Caco-2 (cell line): ENCODE data around the gene EXOSC1. TPM values are rescaled to one million over a fixed set of nuclear protein-coding genes. Genes with fewer than 3 reads are reported as not detected.

Experiments used
- BruUV-seq: library from RNA; stranded (reverse); fragments of 400-500 nt; replicated peaks from 2 replicates; lab custom pipeline; 2021; lab: Mats Ljungman, UMichigan
- CTCF ChIA-PET: fragments of 300-600 bp; sonication (Branson Sonifier 250); formaldehyde crosslinking; loops from one replicate; lab custom pipeline; 2022; ENCODE audit warnings: antibody characterized with exemption; lab: Charles Lee
- POLR2A ChIA-PET: fragments of 300-600 bp; sonication (Branson Sonifier 250); formaldehyde crosslinking; loops from one replicate; lab custom pipeline; 2022; ENCODE audit warnings: antibody characterized with exemption; lab: Charles Lee
- DNase-seq, 2 experiments: peaks; one replicate each; pipeline versions ENCODE4 v3.0.0 to v3.0.0-alpha.2; 2020 to 2022
- H3K27me3 ChIP-seq: replicated peaks from 2 replicates; pipeline ENCODE4 v1.6.0; 2011; ENCODE audit warnings: low read length; ENCODE audit not compliant: control insufficient read depth, insufficient read depth
- H3K36me3 ChIP-seq: 2 replicates; pipeline ENCODE4 v1.5.1; 2011; ENCODE audit warnings: low read length; ENCODE audit not compliant: control insufficient read depth, insufficient read depth
- H3K4me1 ChIP-seq: fragments of 250-450 bp; sonication (Bioruptor Pico); 2 replicates; pipeline ENCODE4 v1.5.1; 2020; ENCODE audit warnings: mild to moderate bottlenecking
- H3K4me3 ChIP-seq: 2 replicates; pipeline ENCODE4 v1.5.1; 2011; ENCODE audit warnings: low read depth, mild to moderate bottlenecking, control low read depth, low read length
- H3K9me3 ChIP-seq: fragments of 250-450 bp; sonication (Bioruptor Pico); 2 replicates; pipeline ENCODE4 v1.5.1; 2020; ENCODE audit warnings: mild to moderate bottlenecking, moderate library complexity
- H3K27ac Mint-ChIP-seq: one replicate; pipeline ENCODE4 v1.8.0; 2022; ENCODE audit warnings: mixed read lengths; ENCODE audit not compliant: unreplicated experiment
- H3K27me3 Mint-ChIP-seq: one replicate; pipeline ENCODE4 v1.8.0; 2022; ENCODE audit warnings: mixed read lengths; ENCODE audit not compliant: insufficient read depth, unreplicated experiment
- H3K36me3 Mint-ChIP-seq: one replicate; pipeline ENCODE4 v1.8.0; 2022; ENCODE audit warnings: mild to moderate bottlenecking, mixed read lengths; ENCODE audit not compliant: insufficient read depth, unreplicated experiment
- H3K4me1 Mint-ChIP-seq: one replicate; pipeline ENCODE4 v1.8.0; 2022; ENCODE audit warnings: low read depth, mixed read lengths; ENCODE audit not compliant: unreplicated experiment
- H3K4me3 Mint-ChIP-seq: one replicate; pipeline ENCODE4 v1.8.0; 2022; ENCODE audit warnings: mild to moderate bottlenecking, moderate library complexity, mixed read lengths; ENCODE audit not compliant: unreplicated experiment
- H3K9me3 Mint-ChIP-seq: one replicate; pipeline ENCODE4 v1.8.0; 2022; ENCODE audit warnings: mixed read lengths; ENCODE audit not compliant: unreplicated experiment
- CTCF ChIP-seq, 2 experiments: fragments of 200-600 bp in 1 of 2; IDR thresholded peaks; 1 replicate in 1 of 2; 2 replicates in 1 of 2; pipeline versions ENCODE4 v1.5.1 to v1.8.0; 2011 to 2022; ENCODE audit warnings: antibody characterized with exemption in 1 of 2, control low read depth in 1 of 2, inconsistent platforms in 1 of 2, low read depth in 1 of 2, low read length in 1 of 2, mild to moderate bottlenecking in 1 of 2, moderate library complexity in 1 of 2; ENCODE audit not compliant: insufficient read depth in 1 of 2, severe bottlenecking in 1 of 2, unreplicated experiment in 1 of 2
- intact Hi-C: fragments of 100-400 bp; cut with micrococcal nuclease; formaldehyde crosslinking; loops from one replicate; pipeline ENCODE4 v1.10.0; 2022; ENCODE audit not compliant: unreplicated experiment
- total RNA-seq: library from RNA; stranded (reverse); gene quantifications from 2 replicates; pipeline ENCODE4 v1.2.3, GENCODE V29; 2022

The EXOSC1 gene
- total RNA-seq, 1 experiment from 2014 or later = 84.7 TPM

- no peak for DNase-seq
- H3K4me3 Mint-ChIP-seq = no peak overlapping the region
- H3K27ac Mint-ChIP-seq = no peak overlapping the region
- peaks cover 20% of the 10 kb centered on the region for H3K36me3 Mint-ChIP-seq
- no peaks in the 10 kb centered on the region for H3K9me3 ChIP-seq
- intact Hi-C loops = no loop called here
- H3K4me3 ChIP-seq = no peak overlapping the region
- H3K27me3 Mint-ChIP-seq = no peaks in the 10 kb centered on the region
- POLR2A ChIA-PET = no interaction called here
- no TSS peak for BruUV-seq
- peaks cover 23% of the 10 kb centered on the region for H3K4me1 ChIP-seq
- CTCF ChIA-PET = interaction anchor here (1.7 kb wide), 1 partner anchor 60 kb away, joined by 6 read pairs; no protein-coding TSS in a partner anchor
- H3K27me3 ChIP-seq = no peaks in the 10 kb centered on the region
- H3K36me3 ChIP-seq = no peaks in the 10 kb centered on the region
- TF ChIP-seq CTCF (IDR thresholded peaks at IDR 0.05; ENCODE audit: insufficient read depth in 1 of 2, low read depth in 1 of 2, low read length in 1 of 2, severe bottlenecking in 1 of 2, unreplicated experiment in 1 of 2) = no peak
- peaks cover 10% of the 10 kb centered on the region for H3K4me1 Mint-ChIP-seq
- H3K9me3 Mint-ChIP-seq = no peaks in the 10 kb centered on the region
Measured at GRCh38 chr10:97494151-97494550, 48.3 kb upstream of the EXOSC1 start.

GRCh38 chr10:97490592-97490991 lies 44.8 kb upstream of the EXOSC1 start:
- H3K27me3 Mint-ChIP-seq = no peaks in the 10 kb centered on the region
- Histone ChIP-seq H3K36me3 (no peaks in the 10 kb centered on the region), H3K27me3 (no peaks in the 10 kb centered on the region), H3K4me3 (no peak overlapping the region), H3K4me1 (peaks cover 11% of the 10 kb centered on the region), H3K9me3 (no peaks in the 10 kb centered on the region)
- no peak for DNase-seq
- intact Hi-C loops = no loop called here
- H3K36me3 Mint-ChIP-seq = peaks cover 9% of the 10 kb centered on the region
- no TSS peak for BruUV-seq
- H3K9me3 Mint-ChIP-seq = no peaks in the 10 kb centered on the region
- TF ChIP-seq CTCF (IDR thresholded peaks at IDR 0.05; ENCODE audit: insufficient read depth in 1 of 2, low read depth in 1 of 2, low read length in 1 of 2, severe bottlenecking in 1 of 2, unreplicated experiment in 1 of 2) = no peak
- ChIA-PET CTCF (interaction anchor here (0.6 kb wide), 1 partner anchor 1943 kb away, joined by 3 read pairs; no protein-coding TSS in a partner anchor), POLR2A (no interaction called here)
- no peak overlapping the region for H3K4me3 Mint-ChIP-seq
- no peak overlapping the region for H3K27ac Mint-ChIP-seq
- peaks cover 10% of the 10 kb centered on the region for H3K4me1 Mint-ChIP-seq

- H3K27me3 Mint-ChIP-seq = no peaks in the 10 kb centered on the region
- H3K4me1 Mint-ChIP-seq = no peaks in the 10 kb centered on the region
- BruUV-seq = no TSS peak
- Histone ChIP-seq H3K36me3 (no peaks in the 10 kb centered on the region; the same call in 1 of the 2 replicates), H3K9me3 (no peaks in the 10 kb centered on the region), H3K4me3 (no peak overlapping the region), H3K4me1 (no peaks in the 10 kb centered on the region), H3K27me3 (no peaks in the 10 kb centered on the region)
- DNase-seq = no peak
- ChIA-PET POLR2A (no interaction called here), CTCF (no interaction called here)
- intact Hi-C loops = no loop called here
- no peak overlapping the region for H3K27ac Mint-ChIP-seq
- no peak overlapping the region for H3K4me3 Mint-ChIP-seq
- peaks cover 37% of the 10 kb centered on the region for H3K36me3 Mint-ChIP-seq
- TF ChIP-seq CTCF (IDR thresholded peaks at IDR 0.05; ENCODE audit: insufficient read depth in 1 of 2, low read depth in 1 of 2, low read length in 1 of 2, severe bottlenecking in 1 of 2, unreplicated experiment in 1 of 2) = no peak
- no peaks in the 10 kb centered on the region for H3K9me3 Mint-ChIP-seq
Measured at GRCh38 chr10:97485647-97486281, 40.0 kb upstream of the EXOSC1 start.
